Activated CD4-positive, alpha-beta T cell treated with anti-CD3 and anti-CD28 coated beads for 1 hour (primary cell): ENCODE results near the gene LTB4R.
"Not testable (repeated sequence)": the region's sequence is repeated elsewhere in the genome, so short reads cannot be mapped to it uniquely, and the experiment has no call there.

Experiments
- DNase-seq: peaks from one replicate; pipeline ENCODE4 v3.0.0-alpha.2; 2020

The LTB4R gene

DNA sequence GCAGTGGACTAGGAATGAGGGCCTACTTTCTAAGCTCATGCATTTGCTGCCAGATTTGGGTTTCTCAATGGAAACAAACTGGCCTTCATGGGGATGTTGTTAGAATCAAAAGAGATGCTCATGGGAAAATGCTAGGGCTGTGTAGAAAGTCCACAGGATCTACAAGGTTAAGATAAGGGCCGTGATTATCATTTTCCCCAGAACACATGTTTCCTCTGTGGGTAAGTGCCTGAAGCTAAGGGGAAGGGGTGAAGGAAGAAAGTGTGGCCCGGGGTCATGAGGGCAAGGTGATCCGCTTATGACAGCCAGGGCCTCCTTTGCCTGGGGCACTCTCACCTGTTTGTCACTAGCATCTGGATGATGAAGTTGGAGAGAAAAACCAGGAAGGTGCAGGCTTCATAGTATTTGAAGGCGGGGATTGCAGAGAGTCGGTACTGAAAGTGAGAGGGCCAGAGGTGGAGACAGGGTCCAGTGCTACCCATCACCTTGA, 13.8 kb downstream of the LTB4R start:
- no peak for DNase-seq

DNA sequence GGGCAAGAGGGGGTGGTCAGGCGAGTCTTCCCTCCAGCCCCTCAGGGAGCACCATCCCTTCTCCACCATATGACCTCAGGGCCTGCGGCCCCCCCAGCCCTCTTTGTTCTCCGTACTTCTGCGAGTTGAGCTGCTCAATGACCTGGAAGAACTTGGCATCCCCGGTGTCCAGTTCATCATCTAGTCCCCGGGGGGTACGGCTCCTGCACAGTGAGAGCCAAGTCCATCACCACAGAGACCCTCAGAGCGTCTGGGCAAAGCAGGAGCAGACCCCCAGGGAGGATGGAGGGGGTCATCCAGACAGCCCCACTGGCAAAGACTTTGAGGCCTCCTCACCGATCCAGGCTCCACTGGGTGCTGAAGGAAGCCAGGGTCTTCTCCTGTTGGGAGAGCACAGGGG, 14.7 kb downstream of the LTB4R start:
- DNase-seq: no peak

GRCh38 chr14:24327303-24327702, 16.0 kb downstream of the LTB4R start:
- no peak for DNase-seq

DNA sequence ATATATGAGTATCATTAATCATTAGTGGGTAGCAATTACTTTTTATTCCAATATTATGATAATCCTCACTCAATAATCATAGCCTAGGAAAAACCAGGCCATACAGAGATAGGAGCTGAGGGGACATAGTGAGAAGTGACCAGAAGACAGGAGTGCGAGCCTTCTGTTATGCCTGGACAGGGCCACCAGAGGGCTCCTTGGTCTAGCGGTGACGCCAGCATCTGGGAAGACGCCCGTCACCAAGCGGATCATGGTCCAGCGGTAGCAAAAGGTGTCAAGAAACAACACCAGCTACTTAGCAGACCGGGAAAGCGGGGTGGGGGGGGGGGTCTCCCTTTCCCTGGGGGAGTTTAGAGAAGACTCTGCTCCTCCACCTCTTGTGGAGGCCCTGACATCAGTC, 16.6 kb downstream of the LTB4R start:
- not testable (repeated sequence) for DNase-seq

GRCh38 chr14:24329073-24329663, 17.9 kb downstream of the LTB4R start:
- DNase-seq: no peak

DNA sequence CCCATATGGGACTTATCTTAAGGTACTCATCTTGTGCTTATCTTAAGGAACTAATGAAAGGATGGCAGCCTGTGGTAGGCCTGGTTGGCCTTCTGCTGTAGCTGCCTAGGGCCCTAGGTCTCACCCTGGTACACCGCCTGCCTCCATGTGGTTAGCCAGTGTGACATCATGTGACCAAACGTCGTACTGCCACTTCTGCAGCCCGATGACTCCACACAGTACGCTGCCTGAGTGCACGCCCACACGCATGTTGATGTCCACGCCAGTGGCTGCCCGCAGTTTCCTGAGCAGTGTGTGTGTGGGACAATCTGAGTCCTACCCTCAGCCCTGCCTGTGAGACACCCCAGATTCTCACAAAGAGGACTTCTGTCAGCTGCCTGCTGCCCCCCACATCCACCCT, 18.4 kb downstream of the LTB4R start:
- peak; percentile 26 for DNase-seq

- no peak for DNase-seq
Measured at GRCh38 chr14:24330973-24331674, 19.8 kb downstream of the LTB4R start.

DNA sequence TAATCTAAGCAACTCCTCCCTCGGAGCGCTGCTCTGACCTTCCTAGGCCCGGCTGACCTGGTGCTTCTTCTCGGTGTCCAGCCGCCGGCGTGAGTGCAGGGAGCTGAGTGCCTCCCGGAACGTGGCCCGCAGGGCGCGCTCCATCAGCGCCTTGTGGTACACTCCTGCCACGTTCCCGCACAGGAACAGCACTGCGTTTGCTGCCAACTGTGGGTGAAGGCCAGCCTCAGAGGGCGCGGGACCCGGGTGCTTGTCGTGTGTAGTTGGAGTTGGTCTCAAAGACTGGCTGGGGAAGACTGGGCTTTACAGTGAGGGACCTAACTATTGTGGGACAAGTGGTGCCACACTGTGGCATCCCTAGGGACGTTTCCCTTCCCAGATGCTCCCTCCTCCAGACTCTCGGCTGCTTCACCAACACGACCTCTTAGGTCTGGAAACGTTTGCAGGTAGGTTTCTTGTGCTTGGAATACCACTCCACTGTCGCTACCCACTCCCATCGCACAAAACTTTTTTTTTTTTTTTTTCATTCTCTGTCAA, 20.5 kb downstream of the LTB4R start:
- no peak for DNase-seq

GRCh38 chr14:24332268-24332993, 21.1 kb downstream of the LTB4R start:
- DNase-seq: peak; percentile 76

- DNase-seq: no peak
Measured at GRCh38 chr14:24334431-24335291, 23.4 kb downstream of the LTB4R start, which contains the start of gene ADCY4. Gene ADCY4, minus strand, starts transcription at chr14:24335071. Its CDS starts 419 bp downstream, at chr14:24334652.

- DNase-seq: no peak
Measured at GRCh38 chr14:24335461-24336171, 24.3 kb downstream of the LTB4R start.

DNA sequence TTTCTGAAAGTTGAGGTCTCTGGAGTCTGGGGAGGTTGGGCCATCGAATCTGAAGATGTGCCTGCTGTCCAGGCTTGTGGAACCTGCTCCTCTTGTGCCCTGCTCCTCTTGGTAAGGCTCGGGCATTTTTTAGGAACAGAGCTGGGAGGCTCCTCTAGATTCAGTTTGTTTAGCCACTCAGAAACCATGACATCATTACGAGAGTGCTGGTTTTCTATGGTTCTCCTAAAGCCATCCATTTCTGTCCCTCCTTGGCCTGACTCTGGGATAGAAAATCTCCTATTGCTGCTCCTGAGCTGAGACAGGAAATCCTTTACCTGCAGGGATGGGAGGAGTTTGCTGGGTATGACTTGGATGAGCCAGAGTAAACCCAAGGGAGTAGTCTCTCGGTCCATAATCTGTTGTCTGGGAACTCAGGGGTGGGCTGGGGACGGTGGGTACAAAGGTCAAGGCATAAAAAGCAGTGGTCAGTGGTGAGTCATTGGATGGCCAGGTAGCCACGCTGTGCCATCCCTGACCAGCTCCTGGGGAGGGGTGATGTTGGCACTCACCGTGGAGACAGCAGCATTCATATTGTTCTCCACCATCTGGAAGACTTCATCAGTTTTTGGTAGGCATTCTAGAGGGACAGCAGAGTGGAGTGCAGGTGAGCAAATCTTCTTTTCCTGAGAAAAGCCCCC, 26.0 kb downstream of the LTB4R start:
- no peak for DNase-seq

DNA sequence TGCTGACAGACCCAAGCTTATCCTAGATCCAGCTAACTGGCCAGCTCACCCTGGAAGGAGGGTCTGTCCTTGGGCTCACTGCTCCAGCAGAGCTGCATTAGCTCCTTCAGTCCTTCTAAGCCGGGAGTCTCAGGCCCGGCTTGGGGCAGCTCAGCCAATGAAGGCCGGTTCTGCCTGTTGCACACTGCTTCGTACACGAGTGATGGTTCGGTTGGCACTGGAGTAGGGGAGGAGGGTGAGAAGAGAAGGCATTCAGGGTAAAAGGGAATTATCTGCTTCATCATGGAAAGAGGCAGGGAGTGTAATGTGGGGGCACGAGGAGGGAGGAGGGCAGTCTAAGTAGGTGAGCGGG, 26.5 kb downstream of the LTB4R start:
- no peak for DNase-seq

- no peak for DNase-seq
Measured at GRCh38 chr14:24338843-24339242, 27.5 kb downstream of the LTB4R start.

DNA sequence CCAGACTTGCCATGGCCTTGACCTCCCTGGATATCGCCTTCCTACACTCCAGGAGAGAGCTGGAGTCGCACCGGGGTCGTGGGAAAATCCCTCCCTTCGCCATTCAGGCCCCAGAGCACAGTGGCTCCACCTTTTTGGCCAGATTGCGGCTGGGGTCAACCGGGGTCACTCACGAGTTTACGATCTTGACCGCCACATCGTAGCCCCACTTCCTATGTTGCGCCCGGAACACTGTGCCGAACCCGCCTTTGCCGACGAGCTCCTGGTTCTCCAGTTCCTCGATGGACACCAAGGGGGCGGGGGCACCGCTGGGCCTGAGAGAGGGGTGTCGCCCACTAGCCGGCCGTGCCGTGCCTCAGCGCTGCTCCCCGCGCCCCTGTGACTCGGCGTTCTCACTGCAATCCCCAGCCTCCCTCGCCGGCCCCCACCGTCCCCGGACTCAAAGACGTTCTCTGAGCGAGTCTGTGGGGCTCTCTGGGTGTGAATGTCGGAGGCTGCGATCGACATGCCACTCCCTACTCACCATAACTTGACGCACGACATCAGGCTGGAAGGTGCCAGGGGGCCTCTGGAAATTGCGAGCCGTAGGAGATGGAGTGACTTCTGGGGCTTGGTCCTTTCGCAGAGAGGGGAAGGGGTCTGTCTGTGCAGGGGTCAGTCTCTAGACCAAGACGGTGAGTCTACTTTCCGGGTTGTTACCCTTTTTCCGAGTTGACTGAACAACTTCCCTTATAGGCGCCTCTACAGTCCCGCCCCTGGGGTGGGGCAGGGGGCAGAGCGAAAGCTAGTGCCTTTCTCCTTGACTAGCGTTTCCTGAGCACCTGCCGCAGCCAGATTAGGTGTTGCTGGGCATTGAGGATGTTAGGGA, 28.2 kb downstream of the LTB4R start, which contains the start of gene RIPK3:
Gene RIPK3 (minus strand): TSS at position 708 of the 868 bp plus-strand sequence. CDS start 165 bp downstream, at position 543.
- peak; percentile 53 for DNase-seq

DNA sequence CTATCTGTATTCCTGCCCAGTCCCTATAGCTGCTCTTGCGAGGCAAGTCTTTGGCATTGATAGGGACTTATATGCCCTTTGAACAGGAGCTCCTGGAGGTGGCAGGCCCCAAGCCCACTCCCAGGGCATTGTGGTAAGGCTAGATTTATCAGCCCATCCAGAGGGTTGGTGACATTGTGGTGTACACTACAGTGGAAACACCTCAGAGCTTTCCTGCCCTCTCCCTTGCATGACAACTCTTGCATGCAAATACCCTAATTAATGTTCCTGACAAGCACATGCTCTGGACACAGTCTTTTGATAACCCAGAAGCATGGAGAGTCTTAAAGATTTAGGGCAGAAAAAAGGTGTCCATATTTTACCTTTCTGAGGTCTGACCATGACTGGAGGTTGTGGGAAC, 29.3 kb downstream of the LTB4R start:
- DNase-seq: no peak

DNA sequence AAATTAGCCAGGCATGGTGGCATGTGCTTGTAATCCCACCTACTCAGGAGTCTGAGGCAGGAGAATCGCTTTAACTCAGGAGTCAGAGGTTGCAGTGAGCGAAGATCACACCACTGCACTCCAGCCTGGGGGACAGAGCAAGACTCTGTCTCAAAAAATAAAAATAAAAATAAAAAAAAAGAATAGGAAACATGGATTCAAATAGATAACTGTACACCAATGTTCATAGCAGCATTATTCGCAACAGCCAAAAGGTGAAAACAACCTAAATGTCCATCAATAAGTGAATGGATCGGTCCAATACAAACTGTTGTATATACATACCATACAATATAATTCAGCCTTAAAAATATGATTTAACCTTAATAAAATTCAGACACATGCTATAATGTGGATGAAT, 31.6 kb downstream of the LTB4R start:
- DNase-seq: no peak

DNA sequence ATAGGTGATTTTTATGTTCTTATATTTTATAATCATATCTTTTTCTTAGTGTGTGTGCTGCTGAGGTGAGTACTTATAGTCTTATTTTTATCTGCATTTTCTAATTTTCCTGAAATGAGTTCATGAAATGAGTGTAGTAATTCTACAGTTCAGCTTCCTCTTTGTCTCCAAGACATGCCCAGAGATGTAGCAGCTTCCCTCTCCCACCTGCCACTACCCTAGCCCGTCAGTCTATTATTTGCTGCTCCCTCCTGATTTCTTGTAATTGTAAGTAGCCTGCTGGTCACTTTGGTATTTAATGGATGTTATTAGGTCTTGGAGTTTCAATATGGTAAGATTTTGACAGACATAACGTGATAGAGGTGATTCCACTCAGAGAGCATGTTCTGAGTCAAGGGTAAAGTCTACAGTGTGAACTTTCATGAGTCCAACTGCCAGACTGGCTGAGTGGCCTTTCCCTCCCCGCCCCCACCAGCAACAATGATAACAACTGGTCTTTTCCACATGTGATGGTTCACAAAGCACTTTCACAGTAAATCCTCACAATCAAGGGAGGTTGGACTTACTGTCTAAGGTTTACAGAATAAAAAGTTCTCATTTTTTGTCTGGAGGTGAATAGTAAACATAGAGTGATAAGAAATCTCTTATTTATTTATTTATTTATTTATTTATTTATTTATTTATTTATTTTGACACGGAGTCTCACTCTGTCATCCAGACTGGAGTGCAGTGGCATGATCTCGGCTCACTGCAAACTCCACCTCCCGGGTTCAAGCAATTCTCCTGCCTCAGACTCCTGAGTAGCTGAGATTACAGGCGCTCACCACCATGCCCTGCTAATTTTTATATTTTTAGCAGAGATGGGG, 32.7 kb downstream of the LTB4R start:
- DNase-seq: no peak

- DNase-seq: no peak
Measured at GRCh38 chr14:24347134-24347533, 35.8 kb downstream of the LTB4R start.
